Spleen (tissue), 7 donors: ENCODE results near the gene ST3GAL2.
A peak's percentile ranks its signal among the peaks of the same experiment; 100 is the strongest.

Experiments used
- CTCF ChIP-seq, 11 experiments: fragments of 200-600 bp in 7 of 11; fragments of 450-650 bp in 4 of 11; sonication (generic) in 4 of 11; IDR thresholded peaks in 8 of 11; conservative IDR thresholded peaks in 3 of 11; 1 replicate in 7 of 11; 2 replicates in 4 of 11; pipeline versions ENCODE4 v1.4.0 to v1.8.0; 2016 to 2021; ENCODE audit warnings: antibody characterized with exemption in 11 of 11, inconsistent platforms in 4 of 11, mild to moderate bottlenecking in 1 of 11
- POLR2AphosphoS5 ChIP-seq, 3 donors: sonication (generic); formaldehyde crosslinking; IDR thresholded peaks; one replicate each; pipeline ENCODE4 v1.5.1; 2017; ENCODE audit warnings: antibody characterized with exemption in 3 of 3
- donor health status: DM: no; HTN: no; CAD: no; lungs with moderate emphysema.
- donor health status: DM: no; HTN: no; CAD: no.
- donor health status: DM: no; HTN: no; CAD: no.

DNA sequence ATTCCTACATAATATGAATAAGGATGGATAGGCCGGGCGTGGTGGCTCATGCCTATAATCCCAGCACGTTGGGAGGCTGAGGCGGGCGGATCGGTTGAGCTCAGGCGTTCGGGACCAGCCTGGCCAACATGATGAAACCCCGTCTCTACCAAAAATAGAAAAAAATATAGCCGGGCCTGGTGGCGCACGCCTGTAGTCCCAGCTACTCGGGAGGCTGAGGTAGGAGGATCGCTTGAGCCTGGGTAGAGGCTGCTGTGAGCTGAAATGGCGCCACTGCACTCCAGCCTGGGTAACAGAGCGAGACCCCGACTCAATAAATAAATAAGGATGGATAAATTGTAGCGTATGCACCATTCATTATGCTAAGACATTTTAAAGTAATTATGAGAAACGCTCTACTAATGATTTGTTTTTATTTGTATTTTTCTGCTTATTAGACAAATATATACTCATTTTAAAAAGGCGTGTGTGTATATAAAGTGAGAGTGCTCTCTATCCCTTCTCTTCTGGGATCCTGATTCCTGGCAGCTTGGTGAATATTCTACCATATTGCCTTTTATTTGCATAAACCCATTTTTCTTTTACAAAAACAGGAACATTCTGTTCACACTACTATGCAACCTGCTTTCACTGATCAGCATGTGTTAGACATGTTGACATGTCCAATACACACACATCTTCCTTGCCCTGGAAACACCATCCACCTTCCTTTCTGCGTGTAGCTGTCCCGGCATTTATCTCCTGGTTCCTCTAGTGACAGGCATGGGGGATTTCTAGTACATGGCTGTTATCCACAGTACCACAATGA is 65.8 kb downstream of the ST3GAL2 start:
- peak in 1 of 3 donors; percentile 45 for TF ChIP-seq POLR2AphosphoS5 (IDR thresholded peaks at IDR 0.05)
- no peak for TF ChIP-seq CTCF (IDR thresholded peaks at IDR 0.05 in 8 of 11, conservative IDR thresholded peaks at IDR 0.05 in 3 of 11)
